Measurements from ENCODE around the gene IGHMBP2.

The IGHMBP2 gene

DNA sequence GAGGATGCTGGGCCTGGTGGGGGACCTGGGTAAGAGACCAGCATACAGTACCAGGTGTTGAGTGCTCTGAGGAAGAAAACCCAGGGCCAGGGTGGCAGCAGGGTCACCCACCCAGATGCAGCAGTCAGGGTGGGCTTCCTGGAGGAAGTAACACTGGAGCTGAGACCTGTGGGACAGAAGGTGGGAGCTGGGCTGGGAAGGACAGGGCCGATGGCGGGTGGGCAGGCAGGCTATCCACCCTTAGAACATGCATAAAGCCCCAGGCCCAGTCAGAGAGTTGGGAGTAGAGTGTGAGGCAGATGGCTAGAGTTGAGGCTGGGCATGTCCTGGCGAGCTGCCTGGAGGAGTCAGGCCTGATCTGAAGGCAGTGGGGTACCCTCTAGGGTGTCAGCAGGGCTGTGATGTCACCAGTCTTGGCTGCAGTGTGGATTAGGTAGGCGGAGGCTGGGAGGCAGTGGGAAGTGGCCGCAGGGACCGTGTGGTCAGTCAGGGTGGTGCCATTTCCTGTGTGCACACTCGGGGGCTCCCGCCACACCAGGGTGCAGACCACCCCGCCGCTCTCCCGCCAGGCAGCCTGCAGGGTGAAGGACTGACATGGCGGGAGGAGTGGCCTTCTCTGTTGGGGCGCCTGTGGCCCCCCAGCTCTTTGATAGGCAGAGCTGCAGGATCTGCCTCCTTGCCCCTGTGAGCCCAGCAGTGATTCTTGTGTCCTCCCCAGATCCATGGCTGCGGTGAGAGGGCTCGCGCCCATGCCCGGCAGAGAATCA is 35.3 kb downstream of the IGHMBP2 start:
- TF ChIP-seq, protein P1, sequence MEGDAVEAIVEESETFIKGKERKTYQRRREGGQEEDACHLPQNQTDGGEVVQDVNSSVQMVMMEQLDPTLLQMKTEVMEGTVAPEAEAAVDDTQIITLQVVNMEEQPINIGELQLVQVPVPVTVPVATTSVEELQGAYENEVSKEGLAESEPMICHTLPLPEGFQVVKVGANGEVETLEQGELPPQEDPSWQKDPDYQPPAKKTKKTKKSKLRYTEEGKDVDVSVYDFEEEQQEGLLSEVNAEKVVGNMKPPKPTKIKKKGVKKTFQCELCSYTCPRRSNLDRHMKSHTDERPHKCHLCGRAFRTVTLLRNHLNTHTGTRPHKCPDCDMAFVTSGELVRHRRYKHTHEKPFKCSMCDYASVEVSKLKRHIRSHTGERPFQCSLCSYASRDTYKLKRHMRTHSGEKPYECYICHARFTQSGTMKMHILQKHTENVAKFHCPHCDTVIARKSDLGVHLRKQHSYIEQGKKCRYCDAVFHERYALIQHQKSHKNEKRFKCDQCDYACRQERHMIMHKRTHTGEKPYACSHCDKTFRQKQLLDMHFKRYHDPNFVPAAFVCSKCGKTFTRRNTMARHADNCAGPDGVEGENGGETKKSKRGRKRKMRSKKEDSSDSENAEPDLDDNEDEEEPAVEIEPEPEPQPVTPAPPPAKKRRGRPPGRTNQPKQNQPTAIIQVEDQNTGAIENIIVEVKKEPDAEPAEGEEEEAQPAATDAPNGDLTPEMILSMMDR (IDR thresholded peaks at IDR 0.05; ENCODE audit: extremely low read depth, missing control alignments): no peak
- no peak for DNase-seq (ENCODE audit: low spot score)

DNA sequence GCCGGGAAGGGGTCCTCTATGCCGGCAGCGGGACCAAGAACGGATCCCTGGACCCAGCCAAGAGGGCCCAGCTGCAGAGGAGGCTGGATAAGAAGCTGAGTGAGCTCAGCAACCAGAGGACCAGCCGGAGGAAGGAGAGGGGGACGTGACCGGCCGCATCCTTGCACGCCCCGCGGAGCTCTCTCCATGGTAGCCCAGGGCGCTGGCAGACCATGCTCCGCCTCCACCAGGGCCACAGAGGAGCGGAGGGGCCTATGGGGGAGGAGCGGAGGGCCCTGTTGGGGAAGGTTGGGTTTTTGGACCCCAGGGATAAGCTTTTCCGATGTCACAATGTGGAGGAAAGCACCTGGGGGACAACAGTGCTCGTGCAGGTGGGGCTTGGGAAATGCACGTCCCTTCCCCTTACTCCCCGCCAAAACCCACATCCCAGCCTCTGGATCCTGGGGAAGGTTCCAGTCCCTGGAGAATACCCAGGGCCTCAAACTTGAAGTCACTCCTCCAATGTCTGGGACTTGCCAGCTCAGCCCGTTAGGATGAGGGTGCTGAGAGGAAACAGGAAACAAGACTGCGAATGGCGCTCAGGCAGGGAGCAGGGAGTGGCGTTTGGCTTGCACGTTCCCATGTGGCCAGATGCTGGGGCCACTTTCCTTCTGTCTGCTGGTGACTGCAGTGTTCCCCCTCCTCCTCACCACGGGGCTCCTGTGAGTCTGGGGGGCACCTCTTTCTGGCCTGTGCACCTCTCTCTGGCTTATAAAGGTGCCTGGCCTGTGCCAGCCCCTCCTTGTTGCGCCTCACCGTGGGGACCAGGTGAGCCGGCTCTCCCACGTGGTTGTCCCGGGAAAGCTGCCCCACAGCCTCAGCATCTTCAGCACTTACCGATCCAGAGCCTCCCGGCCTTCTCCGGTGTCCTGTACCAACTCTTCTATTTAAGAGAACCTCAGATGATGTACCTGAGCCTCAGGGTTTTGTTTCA is 36.2 kb downstream of the IGHMBP2 start:
- no peak for DNase-seq (ENCODE audit: low spot score)
- TF ChIP-seq, protein P1 (IDR thresholded peaks at IDR 0.05; ENCODE audit: extremely low read depth, missing control alignments): no peak

DNA sequence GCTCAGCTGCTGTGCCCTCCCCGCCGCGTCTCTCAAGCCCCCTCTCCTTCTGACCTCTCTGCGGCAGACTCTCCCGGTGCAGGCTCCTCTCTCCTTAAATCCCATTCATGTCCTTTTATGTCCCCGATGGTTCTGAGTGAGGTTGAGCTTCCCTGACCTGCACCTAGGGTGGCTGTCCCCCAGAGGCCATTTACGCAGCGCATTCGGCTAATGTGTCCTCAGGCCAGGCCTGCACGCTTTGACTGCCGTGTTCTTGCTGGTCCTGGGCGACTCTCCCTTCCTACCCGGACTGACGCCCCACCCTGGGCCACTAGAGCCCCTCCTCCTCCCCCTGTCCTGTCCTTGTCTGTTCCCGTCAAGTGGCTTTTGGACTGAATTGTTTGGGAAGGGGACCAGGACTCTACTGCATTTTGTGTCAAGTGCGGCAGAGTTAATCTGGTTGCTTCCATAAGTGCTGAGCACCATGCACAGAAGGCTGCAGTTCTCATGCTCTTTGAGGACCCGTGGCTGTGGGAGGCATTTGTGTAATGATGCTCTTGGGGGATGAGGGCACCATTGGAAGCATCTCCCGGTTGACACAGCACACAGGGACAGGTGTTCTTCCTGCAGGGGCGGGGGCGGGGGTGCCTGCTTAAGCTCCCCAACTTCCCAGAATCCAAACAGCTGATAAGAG is 37.1 kb downstream of the IGHMBP2 start:
- TF ChIP-seq, protein P1 (IDR thresholded peaks at IDR 0.05; ENCODE audit: extremely low read depth, missing control alignments): no peak

DNA sequence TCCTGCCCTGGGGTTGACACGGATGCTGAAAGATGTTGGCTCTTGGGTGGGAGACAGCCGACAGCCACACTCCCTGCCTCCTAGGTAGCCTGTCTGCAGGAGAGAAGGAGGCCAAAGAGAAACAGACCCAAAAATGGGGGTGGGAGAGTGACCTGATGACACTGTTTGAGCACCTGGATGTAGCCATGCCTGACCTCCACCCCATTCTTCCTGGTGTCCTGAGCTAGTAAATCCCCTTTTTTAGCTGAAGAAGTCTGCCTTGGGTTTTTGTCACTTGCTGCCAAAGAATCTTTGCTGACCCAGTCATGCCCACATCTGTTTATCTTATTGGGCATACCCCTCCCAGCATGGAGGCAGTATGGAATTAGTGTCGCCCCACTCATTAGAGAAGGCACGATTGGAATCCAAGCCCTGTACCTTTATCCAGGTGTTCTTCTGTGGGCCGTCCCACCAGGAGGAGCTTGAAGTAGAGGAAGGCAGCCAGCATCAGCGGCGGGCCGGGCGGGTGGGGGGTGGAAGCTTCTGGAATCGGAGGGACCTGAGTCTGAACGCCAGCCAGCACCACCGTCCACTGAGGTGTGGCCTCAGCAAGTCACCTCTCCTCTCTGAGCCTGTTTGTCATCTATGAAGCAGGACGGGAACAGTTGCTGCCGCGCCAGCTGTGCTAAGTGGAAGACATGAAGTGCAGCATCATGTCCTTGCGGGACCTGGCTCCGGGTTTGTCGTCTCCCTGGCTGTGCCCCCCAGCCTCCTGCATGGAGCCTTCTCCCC is 37.8 kb downstream of the IGHMBP2 start:
- TF ChIP-seq, protein P1 (IDR thresholded peaks at IDR 0.05; ENCODE audit: extremely low read depth, missing control alignments): no peak
- no peak for DNase-seq (ENCODE audit: low spot score)

More for the DNA sequence above, 37.1 kb downstream of the IGHMBP2 start:
- no peak for DNase-seq (ENCODE audit: low spot score)

DNA sequence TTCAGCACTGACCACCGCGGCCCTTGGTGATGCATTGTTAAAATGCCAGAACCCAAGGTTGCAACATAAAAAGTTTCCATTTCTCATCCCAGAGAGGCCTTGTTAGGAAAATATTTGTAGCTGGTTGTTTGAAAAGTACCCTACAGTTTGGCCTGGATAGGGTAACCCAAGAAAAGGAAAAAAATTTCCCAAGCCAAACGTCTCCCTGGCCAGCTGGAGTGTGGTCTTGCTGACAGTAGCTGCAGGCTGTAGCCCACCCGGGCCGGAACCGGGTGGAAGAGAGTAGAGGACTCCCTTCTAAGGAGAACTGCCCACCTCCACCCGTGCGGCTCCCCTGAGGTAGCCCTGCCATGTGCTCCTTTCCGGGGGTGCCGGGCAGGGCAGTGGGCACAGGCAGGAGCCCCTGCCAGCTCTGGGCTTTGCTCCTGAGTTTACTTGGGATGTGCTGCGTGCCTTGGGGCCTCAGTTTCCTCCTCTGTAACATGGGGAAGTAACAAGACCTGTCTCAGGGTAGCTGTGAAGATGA is 38.5 kb downstream of the IGHMBP2 start:
- TF ChIP-seq, protein P1 (IDR thresholded peaks at IDR 0.05; ENCODE audit: extremely low read depth, missing control alignments): no peak
- no peak for DNase-seq (ENCODE audit: low spot score)

DNA sequence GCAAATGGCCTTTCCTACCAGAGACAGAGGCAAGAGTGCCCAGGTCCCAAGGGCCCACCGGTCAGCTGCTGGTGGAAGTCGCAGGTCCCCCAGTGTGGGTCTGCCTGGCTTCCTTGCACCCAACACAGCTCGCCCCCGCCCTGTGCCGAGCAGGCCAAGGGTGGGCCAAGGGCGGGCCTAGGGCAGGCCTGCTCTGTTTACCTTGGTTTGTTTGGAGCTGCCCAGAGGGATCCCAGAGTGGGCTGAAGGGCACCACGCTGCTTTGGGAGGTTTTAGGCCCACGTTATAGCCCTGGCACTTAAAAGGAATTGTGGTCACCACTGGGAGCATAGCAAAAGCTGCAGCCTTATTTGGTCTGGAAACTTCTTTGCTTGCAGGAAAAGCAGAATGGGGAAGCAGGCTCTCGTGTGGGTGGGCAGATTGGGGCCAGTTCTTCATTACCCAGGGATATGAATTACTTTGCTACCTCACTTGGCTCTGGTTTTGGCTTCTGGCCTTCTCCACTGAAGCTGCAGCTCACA is 39.1 kb downstream of the IGHMBP2 start:
- TF ChIP-seq, protein P1 (IDR thresholded peaks at IDR 0.05; ENCODE audit: extremely low read depth, missing control alignments): no peak
- DNase-seq (ENCODE audit: low spot score): no peak

All from GM20000 (cell line).